Keratinocyte (primary cell): ENCODE results near the gene TMEM167A.

ENCODE experiments used
- CTCF ChIP-seq, 3 experiments: IDR thresholded peaks in 1 of 3; conservative IDR thresholded peaks in 1 of 3; optimal IDR thresholded peaks in 1 of 3; 2 replicates in 2 of 3; 3 replicates in 1 of 3; pipeline versions ENCODE3 to v1.5.1; 2011; ENCODE audit warnings: low read length in 3 of 3, mild to moderate bottlenecking in 3 of 3, moderate library complexity in 2 of 3, control low read depth in 1 of 3, inconsistent platforms in 1 of 3; ENCODE audit not compliant: insufficient read depth in 2 of 3; ENCODE audit errors: extremely low read depth in 1 of 3
- EZH2 ChIP-seq: IDR thresholded peaks from one replicate; pipeline ENCODE4 v1.6.1; 2012; ENCODE audit warnings: inconsistent platforms, mild to moderate bottlenecking, low read length, moderate library complexity

GRCh38 chr5:83095957-83096539 lies 18.9 kb upstream of the TMEM167A start:
- TF ChIP-seq CTCF (optimal IDR thresholded peaks at IDR 0.05 in 1 of 3, IDR thresholded peaks at IDR 0.05 in 1 of 3, conservative IDR thresholded peaks at IDR 0.05 in 1 of 3; ENCODE audit: extremely low read depth in 1 of 3, insufficient read depth in 2 of 3, low read length in 3 of 3): no peak
- no peak for TF ChIP-seq EZH2
